ENCODE results near the gene C17orf58. TPM values are rescaled to one million over a fixed set of nuclear protein-coding genes. Genes with fewer than 3 reads are reported as not detected.

The C17orf58 gene
- total RNA-seq, 2 experiments from 2014 or later = 17.8 to 27.7 TPM

GRCh38 chr17:68006797-68007196 is 10.5 kb upstream of the C17orf58 start:
- no peaks in the 10 kb centered on the region for H3K79me2 ChIP-seq (ENCODE audit: insufficient read depth, low read depth, low read length)
- ChIA-PET POLR2A (interaction anchor here (0.5 to 1.1 kb wide), 2 partner anchors 9 to 133 kb away, joined by 5 to 6 read pairs; no protein-coding TSS in a partner anchor), CTCF (ENCODE audit: unreplicated experiment) (no interaction called here)
- TF ChIP-seq CTCF (conservative IDR thresholded peaks at IDR 0.05; ENCODE audit: low read length) (no peak), EZH2phosphoT487 (IDR thresholded peaks at IDR 0.05; ENCODE audit: borderline replicate concordance, low read depth, low read length) (no peak)
- no peak overlapping the region for H3K4me3 ChIP-seq (ENCODE audit: low read depth, low read length, poor library complexity, severe bottlenecking)
- H2AFZ ChIP-seq (ENCODE audit: low read length) = no peak overlapping the region
- no peak for DNase-seq (ENCODE audit: low spot score)
- no peaks in the 10 kb centered on the region for H3K36me3 ChIP-seq (ENCODE audit: insufficient read depth, low read length)
- no peaks in the 10 kb centered on the region for H3K4me1 ChIP-seq (ENCODE audit: insufficient read depth, low read length, poor library complexity, severe bottlenecking)
- intact Hi-C loops (cut with micrococcal nuclease; ENCODE audit: unreplicated experiment) = no loop called here
- no peaks in the 10 kb centered on the region for H3K9me2 ChIP-seq (ENCODE audit: insufficient read depth, low read length)
- BruUV-seq (replicated peaks) = no TSS peak
- H4K20me1 ChIP-seq (ENCODE audit: insufficient read depth, low read length) = no peaks in the 10 kb centered on the region
- no peaks in the 10 kb centered on the region for H3K9me3 ChIP-seq (ENCODE audit: low read length)
- no peak overlapping the region for H3K27ac ChIP-seq (ENCODE audit: low read depth, low read length, poor library complexity, severe bottlenecking)
- no peak overlapping the region for H3K4me2 ChIP-seq (ENCODE audit: low read length)

GRCh38 chr17:68004201-68004600 is 7.9 kb upstream of the C17orf58 start:
- intact Hi-C loops (cut with micrococcal nuclease; ENCODE audit: unreplicated experiment) = no loop called here
- POLR2A ChIA-PET = interaction anchor here (0.7 kb wide), 2 partner anchors 26 to 800 kb away, joined by 4 to 7 read pairs; no protein-coding TSS in a partner anchor
- H3K36me3 ChIP-seq (ENCODE audit: insufficient read depth, low read length) = no peaks in the 10 kb centered on the region
- no peaks in the 10 kb centered on the region for H4K20me1 ChIP-seq (ENCODE audit: insufficient read depth, low read length)
- no peaks in the 10 kb centered on the region for H3K9me2 ChIP-seq (ENCODE audit: insufficient read depth, low read length)
- no peak for DNase-seq (ENCODE audit: low spot score)
- TF ChIP-seq EZH2phosphoT487 (IDR thresholded peaks at IDR 0.05; ENCODE audit: borderline replicate concordance, low read depth, low read length) (no peak), CTCF (conservative IDR thresholded peaks at IDR 0.05; ENCODE audit: low read length) (no peak)
- CTCF ChIA-PET (ENCODE audit: unreplicated experiment) = no interaction called here
- no peaks in the 10 kb centered on the region for H3K9me3 ChIP-seq (ENCODE audit: low read length)
- no peak overlapping the region for H3K4me3 ChIP-seq (ENCODE audit: low read depth, low read length, poor library complexity, severe bottlenecking)
- H3K4me2 ChIP-seq (ENCODE audit: low read length) = no peak overlapping the region
- no peaks in the 10 kb centered on the region for H3K79me2 ChIP-seq (ENCODE audit: insufficient read depth, low read depth, low read length)
- no TSS peak for BruUV-seq (replicated peaks)
- no peaks in the 10 kb centered on the region for H3K4me1 ChIP-seq (ENCODE audit: insufficient read depth, low read length, poor library complexity, severe bottlenecking)
- no peak overlapping the region for H2AFZ ChIP-seq (ENCODE audit: low read length)
- no peak overlapping the region for H3K27ac ChIP-seq (ENCODE audit: low read depth, low read length, poor library complexity, severe bottlenecking)

- BruUV-seq (replicated peaks) = no TSS peak
- Histone ChIP-seq H4K20me1 (ENCODE audit: insufficient read depth, low read length) (no peaks in the 10 kb centered on the region), H3K4me3 (ENCODE audit: low read depth, low read length, poor library complexity, severe bottlenecking) (no peak overlapping the region), H3K4me1 (ENCODE audit: insufficient read depth, low read length, poor library complexity, severe bottlenecking) (peaks cover 21% of the 10 kb centered on the region), H2AFZ (ENCODE audit: low read length) (no peak overlapping the region), H3K36me3 (ENCODE audit: insufficient read depth, low read length) (no peaks in the 10 kb centered on the region; the same call in 1 of the 2 replicates), H3K79me2 (ENCODE audit: insufficient read depth, low read depth, low read length) (no peaks in the 10 kb centered on the region), H3K4me2 (ENCODE audit: low read length) (no peak overlapping the region), H3K9me3 (ENCODE audit: low read length) (no peaks in the 10 kb centered on the region), H3K27ac (ENCODE audit: low read depth, low read length, poor library complexity, severe bottlenecking) (no peak overlapping the region), H3K9me2 (ENCODE audit: insufficient read depth, low read length) (no peaks in the 10 kb centered on the region)
- no peak for TF ChIP-seq CTCF (conservative IDR thresholded peaks at IDR 0.05; ENCODE audit: low read length)
- TF ChIP-seq EZH2phosphoT487 (IDR thresholded peaks at IDR 0.05; ENCODE audit: borderline replicate concordance, low read depth, low read length) = no peak
- ChIA-PET CTCF (ENCODE audit: unreplicated experiment) (no interaction called here), POLR2A (interaction anchor here (0.7 to 1.4 kb wide), 2 partner anchors 20 to 702 kb away, joined by 5 to 7 read pairs; no protein-coding TSS in a partner anchor)
- intact Hi-C loops (cut with micrococcal nuclease; ENCODE audit: unreplicated experiment) = no loop called here
- no peak for DNase-seq (ENCODE audit: low spot score)
Measured at GRCh38 chr17:67999291-67999911, 3.1 kb upstream of the C17orf58 start.
